ENCODE results near the gene HDAC1.
A peak's percentile ranks its signal among the peaks of the same experiment; 100 is the strongest.

The HDAC1 gene

DNA sequence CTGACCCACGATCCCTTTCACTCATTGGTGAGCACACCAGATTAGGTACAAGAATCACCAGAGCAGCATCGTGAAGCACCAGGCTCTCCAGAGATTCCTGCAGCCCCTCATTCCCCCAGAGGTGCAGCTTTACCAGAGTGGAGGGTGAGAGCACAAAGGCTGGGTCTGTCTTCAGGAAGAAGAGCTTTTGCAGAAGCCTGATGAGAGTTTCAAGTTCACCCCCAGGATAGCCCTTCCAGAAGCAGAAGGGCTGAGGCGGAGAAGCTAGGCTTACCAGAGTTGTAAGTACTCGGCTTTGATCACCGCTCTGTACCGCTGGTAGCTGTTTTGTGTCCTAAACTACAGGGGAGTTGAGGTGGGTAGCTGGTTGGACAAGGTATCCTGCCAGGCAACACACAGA, 73.6 kb downstream of the HDAC1 start:
- DNase-seq (ENCODE audit: low spot score) = no peak
- ChIA-PET POLR2A (ENCODE audit: low non-redundant PET) (interaction anchor here (0.6 kb wide), 1 partner anchor 513 kb away, joined by 3 read pairs; no protein-coding TSS in a partner anchor), CTCF (interaction anchor here (0.5 to 0.8 kb wide), 2 partner anchors 24 to 131 kb away, joined by 4 read pairs; no protein-coding TSS in a partner anchor)
- peak overlapping the region; percentile 35 for H3K27ac ChIP-seq
- TF ChIP-seq, protein P1, sequence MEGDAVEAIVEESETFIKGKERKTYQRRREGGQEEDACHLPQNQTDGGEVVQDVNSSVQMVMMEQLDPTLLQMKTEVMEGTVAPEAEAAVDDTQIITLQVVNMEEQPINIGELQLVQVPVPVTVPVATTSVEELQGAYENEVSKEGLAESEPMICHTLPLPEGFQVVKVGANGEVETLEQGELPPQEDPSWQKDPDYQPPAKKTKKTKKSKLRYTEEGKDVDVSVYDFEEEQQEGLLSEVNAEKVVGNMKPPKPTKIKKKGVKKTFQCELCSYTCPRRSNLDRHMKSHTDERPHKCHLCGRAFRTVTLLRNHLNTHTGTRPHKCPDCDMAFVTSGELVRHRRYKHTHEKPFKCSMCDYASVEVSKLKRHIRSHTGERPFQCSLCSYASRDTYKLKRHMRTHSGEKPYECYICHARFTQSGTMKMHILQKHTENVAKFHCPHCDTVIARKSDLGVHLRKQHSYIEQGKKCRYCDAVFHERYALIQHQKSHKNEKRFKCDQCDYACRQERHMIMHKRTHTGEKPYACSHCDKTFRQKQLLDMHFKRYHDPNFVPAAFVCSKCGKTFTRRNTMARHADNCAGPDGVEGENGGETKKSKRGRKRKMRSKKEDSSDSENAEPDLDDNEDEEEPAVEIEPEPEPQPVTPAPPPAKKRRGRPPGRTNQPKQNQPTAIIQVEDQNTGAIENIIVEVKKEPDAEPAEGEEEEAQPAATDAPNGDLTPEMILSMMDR (conservative IDR thresholded peaks at IDR 0.05; ENCODE audit: low read depth) = no peak

DNA sequence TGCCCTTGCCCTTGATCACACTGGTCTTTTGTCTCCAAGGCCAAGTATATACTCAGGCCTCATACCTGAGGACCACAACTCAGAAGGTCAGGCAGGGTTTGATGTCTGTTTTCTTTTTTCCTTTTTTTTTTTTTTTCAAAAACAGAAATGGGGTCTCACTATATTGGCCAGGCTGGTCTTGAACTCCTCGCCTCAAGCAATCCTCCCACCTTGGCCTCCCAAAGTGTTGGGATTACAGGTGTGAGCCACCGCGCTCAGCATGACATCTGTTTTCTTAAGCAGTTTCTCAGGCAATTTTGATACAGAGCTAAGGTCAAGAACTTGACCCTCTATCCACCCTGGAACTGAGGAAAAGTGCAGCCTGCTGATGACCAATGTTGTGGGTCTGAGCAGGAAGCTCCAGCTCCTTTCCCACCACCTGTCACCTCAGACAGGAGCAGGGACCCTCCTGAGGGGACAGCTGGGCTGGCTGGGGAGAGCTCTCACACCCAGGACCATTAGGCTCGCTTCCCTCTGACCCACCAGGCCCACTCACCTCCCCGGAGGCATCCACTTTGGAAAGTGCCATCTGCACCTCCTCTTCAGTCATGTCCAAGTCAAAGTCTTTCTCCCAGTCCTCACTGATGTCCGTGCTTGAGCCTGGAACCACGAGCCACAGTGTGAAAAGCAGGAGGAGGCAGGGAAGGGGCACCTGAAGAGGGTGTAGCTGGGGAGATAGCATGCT, 76.2 kb downstream of the HDAC1 start:
- TF ChIP-seq, protein P1 (conservative IDR thresholded peaks at IDR 0.05; ENCODE audit: low read depth) = no peak
- no peak for DNase-seq (ENCODE audit: low spot score)
- POLR2A ChIA-PET (ENCODE audit: low non-redundant PET) = no interaction called here
- no peak overlapping the region for H3K27ac ChIP-seq
- CTCF ChIA-PET = no interaction called here

DNA sequence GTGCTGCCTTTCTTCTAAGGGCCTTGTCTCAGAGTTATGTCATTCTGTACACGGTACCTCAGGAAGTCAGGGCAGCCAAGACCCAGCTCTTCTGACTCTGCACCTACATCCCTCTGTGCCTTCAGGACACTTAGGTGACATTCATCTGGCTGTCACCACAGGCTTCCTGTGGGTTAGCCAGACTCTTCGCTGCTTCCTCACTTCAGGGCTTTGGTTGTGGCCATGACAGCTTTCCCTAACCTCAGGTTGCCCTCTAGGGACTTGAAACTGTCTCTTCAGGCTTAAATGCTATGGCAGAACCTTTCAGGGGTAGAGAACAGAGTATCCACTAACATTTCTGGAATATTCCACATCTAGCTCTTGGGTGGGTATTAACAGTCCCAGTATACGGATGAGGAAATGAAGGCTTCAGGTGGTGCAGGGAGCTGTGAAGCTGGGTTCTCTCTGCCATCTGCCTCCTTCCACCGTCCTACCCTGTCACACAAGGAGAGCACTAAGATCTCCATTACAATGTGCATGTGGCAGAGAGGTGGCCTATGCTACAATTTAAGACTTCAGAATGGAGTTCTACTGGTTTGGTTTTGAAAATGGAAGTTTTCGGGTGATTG, 80.4 kb downstream of the HDAC1 start:
- no peak overlapping the region for H3K27ac ChIP-seq
- CTCF ChIA-PET = interaction anchor here (0.6 to 0.9 kb wide), 2 partner anchors 9 to 13 kb away, joined by 3 read pairs; no protein-coding TSS in a partner anchor
- TF ChIP-seq, protein P1 (conservative IDR thresholded peaks at IDR 0.05; ENCODE audit: low read depth) = no peak
- POLR2A ChIA-PET (ENCODE audit: low non-redundant PET) = no interaction called here
- no peak for DNase-seq (ENCODE audit: low spot score)

DNA sequence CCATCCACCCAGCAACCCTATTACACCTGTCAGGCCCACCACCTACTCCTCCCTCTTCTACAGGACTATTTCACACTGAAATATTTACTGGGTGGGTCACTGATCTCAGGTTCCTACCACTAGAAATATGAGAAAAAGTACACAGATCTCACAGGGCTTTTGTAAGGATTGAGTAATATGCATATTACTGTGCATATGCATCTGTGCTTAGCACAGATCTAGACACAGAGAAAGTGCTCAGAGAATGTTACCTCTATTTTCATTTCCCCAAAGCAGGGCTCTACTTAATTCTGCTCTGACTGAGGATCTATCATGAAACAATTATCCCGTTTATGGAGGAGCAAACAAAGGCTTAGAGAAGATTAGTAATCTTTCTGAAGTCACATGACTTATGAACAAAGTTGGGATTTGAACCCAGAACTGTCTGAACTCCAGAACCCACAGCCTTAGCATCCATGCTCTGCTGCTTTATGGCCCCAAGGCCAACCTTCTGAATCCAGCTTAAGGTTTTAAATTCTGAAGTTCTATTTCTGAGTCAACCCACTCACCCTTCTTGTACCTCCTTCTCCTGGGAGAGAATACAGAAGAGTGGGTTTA, 82.2 kb downstream of the HDAC1 start:
- no peak overlapping the region for H3K27ac ChIP-seq
- CTCF ChIA-PET = interaction anchor here (0.6 kb wide), 1 partner anchor 1259 kb away, joined by 3 read pairs; no protein-coding TSS in a partner anchor
- POLR2A ChIA-PET (ENCODE audit: low non-redundant PET) = no interaction called here
- DNase-seq (ENCODE audit: low spot score) = no peak
- TF ChIP-seq, protein P1 (conservative IDR thresholded peaks at IDR 0.05; ENCODE audit: low read depth) = no peak

DNA sequence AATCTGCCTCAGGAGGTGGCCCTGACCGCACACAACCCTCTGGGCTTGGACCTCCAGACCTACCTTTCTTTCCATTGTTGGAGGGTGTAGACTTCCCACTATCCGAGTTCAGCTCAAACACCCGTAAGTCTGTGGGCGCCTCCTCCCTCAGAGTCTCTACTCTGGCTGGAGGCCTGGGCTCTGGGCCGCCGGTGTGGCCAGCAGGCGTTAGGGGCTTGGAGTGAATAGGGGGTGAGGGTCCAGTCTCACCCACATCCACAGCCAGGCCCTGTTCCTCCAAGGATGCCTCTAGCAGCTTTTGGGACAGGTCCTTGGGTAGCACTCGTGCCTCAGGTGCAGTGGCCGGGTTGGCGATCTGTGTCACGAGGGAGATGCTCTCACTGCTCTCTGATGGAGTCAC, 84.3 kb downstream of the HDAC1 start:
- ChIA-PET POLR2A (ENCODE audit: low non-redundant PET) (no interaction called here), CTCF (interaction anchor here (0.7 to 0.9 kb wide), 2 partner anchors 10 to 65 kb away, joined by 3 read pairs; no protein-coding TSS in a partner anchor)
- no peak for DNase-seq (ENCODE audit: low spot score)
- TF ChIP-seq, protein P1 (conservative IDR thresholded peaks at IDR 0.05; ENCODE audit: low read depth) = no peak
- no peak overlapping the region for H3K27ac ChIP-seq

DNA sequence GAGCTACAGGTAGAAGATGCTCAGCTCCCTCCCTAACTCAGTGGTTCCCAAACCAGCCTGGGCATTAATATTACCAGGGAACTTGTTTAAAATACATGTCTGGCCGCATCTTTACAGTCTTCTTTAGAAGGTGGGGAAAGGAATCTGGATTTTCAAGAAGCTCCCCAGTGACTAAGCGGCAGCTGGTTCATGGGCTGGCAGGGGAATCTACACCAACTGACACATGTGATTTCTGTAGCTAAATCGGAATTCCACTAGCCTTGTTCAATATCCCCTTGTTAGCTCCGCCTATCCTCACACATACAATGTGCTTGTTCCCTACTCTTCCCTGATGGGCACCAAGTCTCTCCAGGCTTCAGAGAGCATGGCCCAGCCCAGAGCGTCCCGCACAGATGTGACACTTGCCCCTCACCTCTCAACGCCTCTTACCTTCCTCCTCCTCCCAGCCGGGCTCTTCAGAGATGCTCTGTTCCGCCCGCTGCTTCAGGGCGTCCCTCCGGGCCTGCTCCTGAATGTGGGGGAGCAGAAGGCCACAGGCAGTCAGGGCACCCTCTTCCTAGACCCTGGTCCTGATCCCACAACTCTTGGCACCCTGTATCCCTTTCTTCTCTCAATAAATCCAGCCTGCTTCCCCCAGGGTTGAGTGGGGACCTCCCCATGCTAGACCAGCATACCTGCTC, 85.8 kb downstream of the HDAC1 start:
- TF ChIP-seq, protein P1 (conservative IDR thresholded peaks at IDR 0.05; ENCODE audit: low read depth) = no peak
- ChIA-PET POLR2A (ENCODE audit: low non-redundant PET) (interaction anchor here (0.6 kb wide), 1 partner anchor 23 kb away, joined by 3 read pairs; no protein-coding TSS in a partner anchor), CTCF (interaction anchor here (1.0 kb wide), 1 partner anchor 9 kb away, joined by 3 read pairs; no protein-coding TSS in a partner anchor)
- no peak for DNase-seq (ENCODE audit: low spot score)
- H3K27ac ChIP-seq = no peak overlapping the region

Measured in RWPE1 (cell line).